ENCODE results near the gene GMDS.

Gene GMDS

GRCh38 chr6:1987640-1988039 lies 257.8 kb downstream of the GMDS start:
- DNase-seq (ENCODE audit: low read depth): no peak

DNA sequence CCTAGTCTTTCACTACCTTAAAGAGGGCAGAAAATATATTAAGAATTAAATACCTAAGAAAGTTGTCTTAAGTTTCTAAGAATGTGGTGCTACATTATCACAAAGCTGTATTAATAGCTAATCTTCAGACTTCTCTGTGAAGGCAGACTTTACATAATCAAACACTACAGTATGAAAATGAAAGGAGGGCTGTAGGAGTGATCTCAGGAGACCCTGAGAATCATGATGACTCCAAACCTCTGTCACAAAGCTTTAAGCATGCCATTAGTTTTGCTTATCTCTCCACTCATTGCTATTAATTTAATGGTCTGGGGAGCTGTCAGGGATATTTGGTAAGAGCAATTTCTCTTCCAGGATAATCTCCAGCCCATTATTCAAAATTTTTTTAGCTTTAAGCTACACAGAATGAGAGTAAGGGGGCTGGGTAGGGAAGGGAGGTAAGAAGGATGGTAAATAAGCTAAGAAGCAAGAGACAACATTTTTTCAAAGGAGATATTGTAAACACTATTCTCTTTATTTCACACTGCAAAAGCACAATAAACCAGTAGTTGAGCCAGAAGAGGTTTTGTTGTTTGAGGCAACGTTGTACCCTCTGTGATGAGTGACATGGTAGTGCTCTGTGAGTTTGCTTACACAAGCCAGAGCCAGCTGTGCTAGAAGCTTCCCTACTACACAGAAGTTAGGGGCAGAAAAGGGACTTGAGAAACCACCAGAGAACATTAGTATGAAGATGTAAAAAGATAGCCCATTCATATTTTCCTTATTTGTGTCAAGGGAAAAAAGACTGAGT lies 258.8 kb downstream of the GMDS start:
- DNase-seq (ENCODE audit: low read depth): no peak

DNA sequence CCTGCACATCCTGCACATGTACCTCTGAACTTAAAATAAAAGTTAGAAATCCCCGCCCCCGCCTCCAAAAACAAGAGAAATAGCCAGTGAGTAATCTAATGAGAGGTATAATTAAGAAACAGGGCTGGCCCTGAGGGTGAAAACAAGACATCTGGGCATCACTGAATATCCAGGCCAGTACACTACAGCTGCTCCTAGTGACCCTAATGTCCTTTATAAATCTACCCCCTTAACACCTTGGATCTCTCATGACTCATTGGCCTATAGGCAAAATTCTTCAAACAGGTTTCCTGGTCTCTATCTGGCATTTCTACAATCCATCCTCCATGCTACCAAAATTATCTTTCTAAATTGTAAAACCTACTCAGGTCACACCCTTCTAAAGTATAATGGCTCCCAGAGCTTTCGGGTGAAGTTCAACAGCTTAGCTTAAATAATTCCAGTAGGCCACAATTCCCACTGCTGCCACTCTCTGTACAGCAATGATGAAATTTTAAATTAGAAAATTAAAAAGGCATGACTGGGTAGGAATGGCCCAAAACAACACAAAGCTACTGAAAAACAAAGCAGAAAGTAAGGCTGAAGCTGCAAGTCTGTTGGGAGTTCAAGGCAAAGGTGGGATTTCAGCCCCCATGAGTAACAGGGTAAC lies 260.9 kb downstream of the GMDS start:
- no peak for DNase-seq (ENCODE audit: low read depth)

DNA sequence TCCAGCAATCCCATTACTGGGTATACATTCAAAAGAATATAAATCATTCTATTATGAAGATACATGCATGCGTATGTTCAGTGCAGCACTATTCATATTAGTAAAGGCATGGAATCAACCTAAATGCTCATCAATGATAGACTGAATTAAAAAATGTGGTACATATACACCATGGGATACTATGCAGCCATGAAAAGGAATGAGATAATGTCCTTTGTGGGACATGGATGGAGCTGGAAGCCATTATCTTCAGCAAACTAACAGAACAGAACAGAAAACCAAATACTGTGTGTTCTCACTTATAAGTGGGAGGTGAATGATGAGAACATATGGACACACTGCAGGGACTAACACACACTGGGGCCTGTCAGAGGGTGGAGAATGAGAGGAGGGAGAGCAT lies 261.6 kb downstream of the GMDS start:
- DNase-seq (ENCODE audit: low read depth): no peak

DNA sequence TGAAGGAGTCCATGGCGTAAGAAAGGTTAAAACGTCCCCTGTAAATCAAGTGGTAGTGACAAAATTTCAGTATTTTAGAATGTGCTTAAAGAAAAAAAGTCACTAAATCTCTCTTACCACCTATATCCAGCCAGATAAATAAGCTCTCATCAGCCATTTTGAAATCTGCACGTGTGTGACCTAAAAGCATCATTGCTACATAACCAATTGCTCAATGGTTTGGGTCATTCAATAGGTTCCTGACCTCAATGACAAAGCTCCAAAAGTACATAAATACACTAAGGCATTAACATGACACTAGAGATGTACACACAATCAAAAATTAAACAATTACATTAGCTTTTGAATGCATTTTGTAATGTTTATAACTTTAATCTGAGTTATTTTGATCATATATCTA lies 272.4 kb downstream of the GMDS start:
- DNase-seq (ENCODE audit: low read depth): no peak

DNA sequence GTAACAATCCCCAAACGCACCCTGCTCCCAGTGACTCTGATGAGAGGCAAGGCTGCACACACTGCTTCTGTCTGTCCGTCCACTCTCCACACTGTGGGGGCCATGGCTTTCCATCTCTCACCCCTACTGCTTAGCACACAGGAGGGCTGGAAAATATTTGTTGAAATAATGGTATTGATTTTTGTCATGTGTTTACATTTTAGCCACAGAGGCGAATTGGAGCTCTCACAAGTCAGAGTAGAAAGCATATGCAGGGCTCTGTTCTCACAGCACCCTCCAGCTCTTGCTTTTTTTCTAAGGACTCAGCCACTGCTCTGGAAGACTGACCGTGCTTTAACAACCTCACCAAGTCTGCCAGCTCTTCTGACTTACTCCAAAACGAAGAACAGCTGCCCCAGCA lies 273.8 kb downstream of the GMDS start:
- DNase-seq (ENCODE audit: low read depth): no peak

- DNase-seq (ENCODE audit: low read depth): no peak
Measured at GRCh38 chr6:1970151-1970561, 275.2 kb downstream of the GMDS start.

- DNase-seq (ENCODE audit: low read depth): no peak
Measured at GRCh38 chr6:1966713-1967112, 278.7 kb downstream of the GMDS start.

DNA sequence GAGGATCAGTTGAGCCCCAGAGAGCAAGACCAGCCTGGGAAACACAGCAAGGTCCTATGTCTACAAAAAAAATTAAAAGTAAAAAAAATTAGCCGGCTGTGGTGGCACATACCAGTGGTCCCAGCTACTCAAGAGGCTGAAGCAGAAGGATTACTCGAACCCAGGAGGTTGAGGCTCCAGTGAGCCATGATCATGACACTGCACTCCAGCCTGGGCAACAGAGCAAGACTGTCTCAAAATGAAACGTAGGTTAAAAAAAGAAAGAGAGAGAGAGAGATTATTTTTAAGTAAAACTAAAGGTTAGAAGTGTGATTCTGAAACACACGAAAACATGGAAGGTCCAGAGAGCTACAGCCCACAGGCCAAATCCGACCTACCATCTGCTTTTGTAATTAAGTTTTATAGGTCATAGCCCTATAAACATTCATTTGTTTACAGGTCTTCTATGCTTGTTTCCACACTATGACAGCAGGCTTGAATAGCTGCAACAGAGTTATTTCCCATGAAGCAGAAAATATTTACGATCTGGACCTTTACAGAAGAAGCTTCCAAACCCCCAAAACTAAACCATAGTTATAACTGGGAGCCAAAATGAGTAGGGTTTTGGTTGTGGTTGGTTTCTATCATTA lies 279.7 kb downstream of the GMDS start:
- no peak for DNase-seq (ENCODE audit: low read depth)

- no peak for DNase-seq (ENCODE audit: low read depth)
Measured at GRCh38 chr6:1963596-1963995, 281.8 kb downstream of the GMDS start.

- DNase-seq (ENCODE audit: low read depth): no peak
Measured at GRCh38 chr6:1962201-1962600, 283.2 kb downstream of the GMDS start.

- no peak for DNase-seq (ENCODE audit: low read depth)
Measured at GRCh38 chr6:1960486-1961142, 284.8 kb downstream of the GMDS start.

DNA sequence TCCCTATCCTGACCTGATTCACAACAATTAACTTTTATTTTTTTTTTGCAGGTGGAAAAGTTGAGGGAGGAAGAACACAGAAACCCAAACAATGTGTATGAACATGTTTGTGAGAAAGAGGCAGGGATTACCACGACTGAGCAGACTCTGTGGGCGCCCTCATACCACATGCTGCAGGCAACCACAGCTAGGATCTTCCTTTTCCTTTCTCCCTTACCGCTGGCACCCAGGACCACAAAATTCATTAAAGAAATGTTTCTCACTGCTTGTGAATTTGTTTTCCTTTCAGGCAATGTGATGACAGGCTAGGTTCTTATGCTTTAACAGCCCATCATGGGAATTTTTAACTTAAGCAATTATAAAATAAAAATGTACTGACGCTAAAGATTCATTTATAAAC lies 287.1 kb downstream of the GMDS start:
- no peak for DNase-seq (ENCODE audit: low read depth)

DNA sequence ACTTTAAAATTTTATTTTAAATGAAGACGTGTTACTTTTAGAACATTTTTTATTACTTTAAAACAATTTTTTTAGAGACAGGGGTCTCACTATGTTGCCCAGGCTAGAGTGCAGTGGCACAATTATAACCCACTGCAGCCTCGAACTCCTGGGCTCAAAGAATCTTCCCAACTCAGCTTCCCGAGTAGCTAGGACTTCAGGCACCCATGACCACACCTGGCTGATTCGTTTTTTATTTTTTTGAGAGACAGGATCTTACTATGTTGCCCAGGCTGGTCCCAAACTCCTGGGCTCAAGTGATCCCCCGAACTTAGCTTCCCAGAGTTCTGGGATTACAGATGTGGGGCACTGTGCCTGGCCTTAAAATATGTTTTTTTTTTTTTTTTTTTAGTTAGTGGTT lies 287.7 kb downstream of the GMDS start:
- no peak for DNase-seq (ENCODE audit: low read depth)

- no peak for DNase-seq (ENCODE audit: low read depth)
Measured at GRCh38 chr6:1952740-1953360, 292.6 kb downstream of the GMDS start.

DNA sequence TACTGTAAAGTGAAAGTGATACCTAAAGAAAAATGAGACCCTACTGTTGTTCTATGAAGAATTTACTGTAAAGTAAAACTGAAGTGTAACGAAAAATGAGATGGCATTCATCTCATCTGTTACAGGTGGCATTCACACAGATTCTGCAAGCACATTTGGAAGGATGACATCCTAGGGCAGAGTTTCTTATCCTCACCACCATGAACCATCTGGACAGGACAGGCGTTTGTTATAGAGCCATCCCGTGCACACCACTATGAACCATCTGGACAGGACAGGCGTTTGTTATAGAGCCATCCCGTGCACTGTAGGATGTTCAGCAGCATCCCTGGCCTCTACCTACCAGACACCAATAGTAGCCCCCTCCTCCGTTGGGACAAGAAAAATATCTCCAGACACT lies 294.8 kb downstream of the GMDS start:
- DNase-seq (ENCODE audit: low read depth): no peak

DNA sequence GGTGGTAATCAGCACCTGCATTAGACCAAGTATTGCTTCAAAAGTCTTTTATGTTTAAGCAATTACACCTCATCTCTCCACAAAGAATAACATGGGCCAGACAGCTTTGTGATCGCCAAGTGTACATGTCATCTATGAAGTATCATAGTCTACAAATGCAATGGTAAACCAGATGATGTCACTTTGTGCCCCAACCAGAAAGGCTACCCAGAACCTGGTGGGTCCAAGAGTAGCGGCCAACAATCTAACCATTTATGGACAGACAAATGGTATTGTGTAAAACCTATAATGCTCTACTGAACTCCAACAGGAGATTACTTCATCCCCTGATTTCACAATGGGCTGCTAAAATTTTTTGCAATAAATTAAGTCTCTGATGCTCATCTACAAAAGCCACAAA lies 295.9 kb downstream of the GMDS start:
- no peak for DNase-seq (ENCODE audit: low read depth)

DNA sequence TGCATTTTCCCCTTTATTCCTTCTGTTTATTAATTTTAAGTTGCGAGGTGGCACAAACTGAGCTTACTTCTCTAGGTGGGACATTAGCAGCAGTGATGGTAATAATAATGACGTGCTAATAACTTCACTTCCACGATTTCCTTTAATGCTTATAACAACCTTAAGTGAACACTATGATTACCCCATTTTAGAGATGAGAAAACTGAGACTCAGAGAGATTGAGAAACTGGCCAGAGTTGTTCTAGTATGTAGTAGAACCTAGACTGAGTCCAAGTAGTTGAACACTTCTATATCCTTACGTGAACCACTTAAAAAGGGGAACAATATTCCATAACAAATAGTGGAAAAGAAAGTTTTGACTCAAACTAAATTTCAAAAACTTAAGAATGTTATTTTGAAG lies 297.5 kb downstream of the GMDS start:
- no peak for DNase-seq (ENCODE audit: low read depth)

DNA sequence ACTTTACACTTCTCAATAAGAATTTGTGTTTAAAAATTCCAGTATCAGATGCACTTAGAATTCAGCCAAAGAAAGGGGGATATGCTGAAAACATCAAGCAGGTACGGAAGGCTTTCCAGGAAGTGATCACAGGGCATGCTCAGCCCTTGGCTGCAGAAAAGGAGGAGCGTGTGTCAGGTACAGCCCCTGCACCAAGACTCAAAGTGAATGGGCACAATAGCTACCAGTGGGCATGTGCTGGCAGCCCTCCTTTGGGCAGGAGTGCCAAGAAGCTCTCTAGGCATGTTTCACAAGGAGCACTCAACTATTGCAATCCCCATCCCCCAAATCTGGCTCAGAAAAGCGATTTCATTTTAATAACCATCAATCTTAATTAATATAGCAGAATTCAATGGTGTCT lies 298.8 kb downstream of the GMDS start:
- no peak for DNase-seq (ENCODE audit: low read depth)

DNA sequence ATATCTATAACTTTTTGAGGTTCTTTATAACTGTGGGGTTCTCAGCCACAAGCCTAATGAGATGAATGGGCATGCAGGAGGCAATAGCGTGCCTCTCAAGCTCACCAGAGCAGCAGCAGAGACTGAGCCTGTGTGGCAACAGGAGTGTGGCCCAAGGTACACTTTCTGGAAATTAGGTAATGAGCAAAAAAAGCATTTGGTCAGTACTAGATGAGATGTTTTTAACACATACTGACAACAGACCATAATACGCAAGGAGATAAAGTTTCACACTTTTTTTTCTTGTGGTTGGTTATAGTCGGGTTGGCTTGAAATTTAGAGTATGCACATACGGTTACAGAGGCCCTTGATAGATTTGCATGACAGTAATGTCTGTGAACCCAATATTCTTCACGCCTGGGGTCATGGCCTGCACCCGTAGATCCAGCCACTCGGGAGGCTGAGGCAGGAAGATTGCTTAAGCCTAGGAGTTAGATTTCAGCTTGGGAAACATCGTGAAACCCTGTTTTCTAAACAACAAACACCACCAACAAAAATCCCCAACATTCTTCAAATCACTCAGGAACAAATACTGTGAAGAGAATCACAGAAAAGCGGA lies 300.1 kb downstream of the GMDS start:
- no peak for DNase-seq (ENCODE audit: low read depth)

DNA sequence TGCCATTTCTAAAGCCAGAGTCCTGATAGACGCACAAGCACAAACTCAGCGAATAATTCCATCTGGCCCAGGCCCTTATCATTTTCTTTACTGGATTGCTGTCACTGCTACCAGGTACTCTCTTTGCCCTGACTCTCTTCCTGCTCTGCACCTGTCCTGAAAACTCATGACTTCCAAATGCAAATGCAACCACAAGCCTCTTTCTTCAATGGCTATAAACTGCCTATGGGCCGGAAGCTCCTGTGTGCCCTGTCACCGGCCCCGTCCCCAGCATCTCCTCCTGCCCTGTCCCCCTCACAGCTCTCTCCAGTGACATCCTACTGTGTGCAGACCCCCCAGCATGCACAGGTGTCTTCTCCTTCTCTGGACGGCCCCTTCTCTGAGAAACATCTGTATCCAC lies 302.6 kb downstream of the GMDS start:
- no peak for DNase-seq (ENCODE audit: low read depth)

GRCh38 chr6:1941534-1941933 lies 303.9 kb downstream of the GMDS start:
- DNase-seq (ENCODE audit: low read depth): no peak
